ENCODE measurements around the gene CASK. TPM values are rescaled to one million over a fixed set of nuclear protein-coding genes. Genes with fewer than 3 reads are reported as not detected.
"Not testable (repeated sequence)": the region's sequence is repeated elsewhere in the genome, so short reads cannot be mapped to it uniquely, and the experiment has no call there.

Gene CASK
- total and polyA plus RNA-seq, 4 experiments from 2014 or later = 3.8 to 116 (median 68.6) TPM

- H3K4me1 ChIP-seq (ENCODE audit: insufficient read depth, low read length) = peaks cover 13% of the 10 kb centered on the region
- Mint-ChIP-seq H3K9me3 (no peaks in the 10 kb centered on the region), H3K27ac (no peak within 1 kb of the TSS), H3K4me3 (peak within 1 kb of the TSS in 4 of 8 donors; percentile 11 to 64 (median 34)), H3K36me3 (peaks cover 0 to 4% of the 10 kb centered on the region in 2 donors), H3K27me3 (no peaks in the 10 kb centered on the region), H3K4me1 (peaks cover 18 to 42% (median 25%) of the 10 kb centered on the region in 4 donors)
- intact Hi-C loops (cut with micrococcal nuclease) = no loop called here
- CTCF ChIA-PET (ENCODE audit: partially characterized antibody) = no interaction called here
- no peak within 1 kb of the TSS for H3K27ac ChIP-seq (ENCODE audit: low read depth, low read length)
- no peaks in the 10 kb centered on the region for H3K27me3 ChIP-seq (ENCODE audit: insufficient read depth, low read length)
- no peak within 1 kb of the TSS for H3K4me3 ChIP-seq (ENCODE audit: low read length in 2 of 2)
- POLR2A ChIA-PET (ENCODE audit: partially characterized antibody) = no interaction called here
- no peaks in the 10 kb centered on the region for H3K9me3 ChIP-seq (ENCODE audit: control insufficient read depth in 1 of 2, low read length in 2 of 2)
- no peaks in the 10 kb centered on the region for H3K36me3 ChIP-seq (ENCODE audit: insufficient read depth, low read length)
- DNase-seq = peak in 3 of 5 donors; percentile 2 to 8 (median 5)
Observed at GRCh38 chrX:41688835-41689234, 234.5 kb downstream of the CASK start, which contains the start of gene GPR34. TSS of gene GPR34 (plus strand) at chrX:41688973. CDS start at chrX:41695634, 6,661 bp downstream.

DNA sequence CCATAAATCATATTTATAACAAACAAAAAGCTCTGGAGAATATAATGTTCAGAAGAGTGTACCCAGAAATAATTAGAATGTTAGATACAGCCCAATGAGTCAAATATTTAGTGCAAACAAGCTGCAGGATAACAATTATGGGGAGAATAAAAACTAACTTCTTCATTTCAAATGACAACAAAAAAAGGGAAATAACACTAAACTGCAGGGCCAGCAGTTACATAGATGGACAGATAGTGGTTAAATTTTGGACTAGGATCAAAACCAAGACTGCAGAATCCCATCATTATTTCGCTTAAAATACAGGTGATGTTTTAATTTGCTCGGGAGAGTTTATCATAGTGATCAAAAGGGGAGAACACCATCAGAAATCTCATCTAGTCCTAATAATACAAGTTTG is 235.2 kb downstream of the CASK start:
- H3K27ac ChIP-seq (ENCODE audit: low read depth, low read length) = no peak overlapping the region
- Mint-ChIP-seq H3K4me1 (peaks cover 13 to 35% (median 21%) of the 10 kb centered on the region in 4 donors), H3K27me3 (no peaks in the 10 kb centered on the region), H3K4me3 (no peak overlapping the region), H3K36me3 (peaks cover 0 to 3% of the 10 kb centered on the region in 2 donors), H3K27ac (no peak overlapping the region), H3K9me3 (no peaks in the 10 kb centered on the region)
- POLR2A ChIA-PET (ENCODE audit: partially characterized antibody) = no interaction called here
- H3K27me3 ChIP-seq (ENCODE audit: insufficient read depth, low read length) = no peaks in the 10 kb centered on the region
- peaks cover 13% of the 10 kb centered on the region for H3K4me1 ChIP-seq (ENCODE audit: insufficient read depth, low read length)
- no peak overlapping the region for H3K4me3 ChIP-seq (ENCODE audit: low read length in 2 of 2)
- H3K9me3 ChIP-seq (ENCODE audit: control insufficient read depth in 1 of 2, low read length in 2 of 2) = no peaks in the 10 kb centered on the region
- no peak for DNase-seq
- H3K36me3 ChIP-seq (ENCODE audit: insufficient read depth, low read length) = no peaks in the 10 kb centered on the region
- intact Hi-C loops (cut with micrococcal nuclease) = no loop called here
- CTCF ChIA-PET (ENCODE audit: partially characterized antibody) = no interaction called here

- no peak overlapping the region for H3K27ac ChIP-seq (ENCODE audit: low read depth, low read length)
- no peaks in the 10 kb centered on the region for H3K27me3 ChIP-seq (ENCODE audit: insufficient read depth, low read length)
- H3K27me3 Mint-ChIP-seq = no peaks in the 10 kb centered on the region
- H3K4me1 ChIP-seq (ENCODE audit: insufficient read depth, low read length) = peaks cover 6% of the 10 kb centered on the region
- no peaks in the 10 kb centered on the region for H3K9me3 ChIP-seq (ENCODE audit: control insufficient read depth in 1 of 2, low read length in 2 of 2)
- no peaks in the 10 kb centered on the region for H3K9me3 Mint-ChIP-seq
- H3K4me3 ChIP-seq (ENCODE audit: low read length in 2 of 2) = no peak overlapping the region
- intact Hi-C loops (cut with micrococcal nuclease) = no loop called here
- H3K36me3 ChIP-seq (ENCODE audit: insufficient read depth, low read length) = no peaks in the 10 kb centered on the region
- no peak overlapping the region for H3K4me3 Mint-ChIP-seq
- H3K27ac Mint-ChIP-seq = no peak overlapping the region
- H3K36me3 Mint-ChIP-seq = peaks cover 0 to 3% of the 10 kb centered on the region in 2 donors
- ChIA-PET POLR2A (ENCODE audit: partially characterized antibody) (no interaction called here), CTCF (ENCODE audit: partially characterized antibody) (no interaction called here)
- H3K4me1 Mint-ChIP-seq = peaks cover 7 to 24% (median 14%) of the 10 kb centered on the region in 4 donors
- DNase-seq = no peak
Observed at GRCh38 chrX:41686788-41687187, 236.6 kb downstream of the CASK start.

DNA sequence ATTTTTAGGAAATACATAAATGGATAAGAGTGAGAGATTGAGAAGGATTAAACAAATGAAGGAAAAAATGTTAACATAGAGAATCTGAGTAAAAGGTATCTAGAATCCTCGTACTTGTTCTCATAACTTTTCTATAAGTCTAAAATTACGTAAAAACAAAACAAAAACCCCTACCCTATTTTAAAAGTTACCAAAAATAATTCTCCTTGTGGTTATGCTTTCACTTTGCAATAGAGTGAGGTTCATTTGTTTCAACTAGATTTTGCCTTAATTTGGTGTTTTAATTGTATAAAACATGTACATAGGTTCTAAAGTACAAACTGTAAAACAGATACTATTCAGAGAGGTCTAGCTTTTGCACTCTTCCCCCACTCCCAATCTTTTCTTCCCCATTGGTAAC is 238.4 kb downstream of the CASK start:
- intact Hi-C loops (cut with micrococcal nuclease) = no loop called here
- H3K27me3 ChIP-seq (ENCODE audit: insufficient read depth, low read length) = no peaks in the 10 kb centered on the region
- H3K9me3 Mint-ChIP-seq = no peaks in the 10 kb centered on the region
- H3K4me1 ChIP-seq (ENCODE audit: insufficient read depth, low read length) = no peaks in the 10 kb centered on the region
- H3K27ac ChIP-seq (ENCODE audit: low read depth, low read length) = no peak overlapping the region
- H3K36me3 Mint-ChIP-seq = peaks cover 3 to 5% of the 10 kb centered on the region in 2 donors
- H3K4me3 Mint-ChIP-seq = no peak overlapping the region
- peaks cover 4 to 16% (median 12%) of the 10 kb centered on the region in 4 donors for H3K4me1 Mint-ChIP-seq
- no peak for DNase-seq
- no peaks in the 10 kb centered on the region for H3K36me3 ChIP-seq (ENCODE audit: insufficient read depth, low read length)
- H3K27ac Mint-ChIP-seq = peak overlapping the region in 1 of 7 donors; percentile 15
- ChIA-PET CTCF (ENCODE audit: partially characterized antibody) (no interaction called here), POLR2A (ENCODE audit: partially characterized antibody) (no interaction called here)
- H3K27me3 Mint-ChIP-seq = no peaks in the 10 kb centered on the region
- H3K4me3 ChIP-seq (ENCODE audit: low read length in 2 of 2) = no peak overlapping the region
- no peaks in the 10 kb centered on the region for H3K9me3 ChIP-seq (ENCODE audit: control insufficient read depth in 1 of 2, low read length in 2 of 2)

- intact Hi-C loops (cut with micrococcal nuclease) = no loop called here
- H3K4me3 Mint-ChIP-seq = no peak overlapping the region
- H3K4me3 ChIP-seq (ENCODE audit: low read length in 2 of 2) = no peak overlapping the region
- H3K36me3 ChIP-seq (ENCODE audit: insufficient read depth, low read length) = no peaks in the 10 kb centered on the region
- no peaks in the 10 kb centered on the region for H3K27me3 ChIP-seq (ENCODE audit: insufficient read depth, low read length)
- POLR2A ChIA-PET (ENCODE audit: partially characterized antibody) = no interaction called here
- H3K27ac ChIP-seq (ENCODE audit: low read depth, low read length) = no peak overlapping the region
- H3K9me3 Mint-ChIP-seq = no peaks in the 10 kb centered on the region
- H3K4me1 Mint-ChIP-seq = peaks cover 4 to 12% (median 9%) of the 10 kb centered on the region in 4 donors
- H3K36me3 Mint-ChIP-seq = peaks cover 3 to 5% of the 10 kb centered on the region in 2 donors
- no peaks in the 10 kb centered on the region for H3K4me1 ChIP-seq (ENCODE audit: insufficient read depth, low read length)
- H3K9me3 ChIP-seq (ENCODE audit: control insufficient read depth in 1 of 2, low read length in 2 of 2) = no peaks in the 10 kb centered on the region
- CTCF ChIA-PET (ENCODE audit: partially characterized antibody) = no interaction called here
- H3K27me3 Mint-ChIP-seq = no peaks in the 10 kb centered on the region
- no peak overlapping the region for H3K27ac Mint-ChIP-seq
- DNase-seq = no peak
Observed at GRCh38 chrX:41684138-41684537, 239.2 kb downstream of the CASK start.

DNA sequence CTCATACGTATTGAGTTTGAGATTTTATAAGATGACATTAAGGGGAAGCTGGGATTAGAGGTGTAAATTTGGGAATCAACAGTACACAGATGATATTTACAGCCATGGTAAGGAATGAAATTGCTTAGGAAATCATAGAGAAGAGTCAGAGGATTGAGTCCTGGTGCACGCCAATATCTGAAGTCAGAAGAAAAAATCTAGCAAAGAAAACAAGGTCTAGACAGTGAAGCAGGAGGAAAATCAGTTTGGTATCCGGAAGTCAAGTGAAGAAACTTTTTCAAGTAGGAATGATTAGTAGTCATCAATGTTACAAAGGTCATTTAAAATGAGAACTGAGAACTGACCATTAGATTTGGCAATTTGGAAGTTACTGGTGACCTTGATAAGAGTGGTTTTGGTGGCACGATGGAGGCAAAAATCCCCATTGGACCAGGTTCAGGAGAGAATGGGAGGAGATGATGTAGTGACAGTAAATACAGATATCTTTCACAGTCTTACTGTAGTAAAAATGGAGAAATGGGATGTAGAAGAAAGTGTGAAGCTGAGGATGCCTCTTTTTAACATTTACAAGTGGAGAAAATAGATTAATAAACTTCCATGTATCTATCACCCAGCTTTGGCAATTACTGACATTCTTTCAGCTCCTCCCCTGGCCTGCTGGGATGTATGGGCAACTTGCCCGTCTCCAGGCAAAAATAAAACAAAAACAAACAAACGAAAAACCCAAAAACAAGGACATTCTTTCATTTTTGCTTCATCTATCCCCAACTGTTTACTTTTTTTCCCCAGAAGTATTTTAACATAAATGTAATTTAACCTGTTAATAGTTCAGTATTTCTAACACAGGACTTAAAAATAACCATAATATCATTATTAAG is 245.9 kb downstream of the CASK start:
- Mint-ChIP-seq H3K36me3 (peaks cover 7 to 15% of the 10 kb centered on the region in 2 donors), H3K4me1 (peaks cover 5 to 9% (median 7%) of the 10 kb centered on the region in 4 donors), H3K27me3 (no peaks in the 10 kb centered on the region), H3K27ac (no peak overlapping the region), H3K9me3 (peaks cover 0 to 4% (median 0%) of the 10 kb centered on the region in 8 donors), H3K4me3 (no peak overlapping the region)
- intact Hi-C loops (cut with micrococcal nuclease) = no loop called here
- Histone ChIP-seq H3K27ac (ENCODE audit: low read depth, low read length) (no peak overlapping the region), H3K4me3 (ENCODE audit: low read length in 2 of 2) (no peak overlapping the region), H3K27me3 (ENCODE audit: insufficient read depth, low read length) (no peaks in the 10 kb centered on the region), H3K4me1 (ENCODE audit: insufficient read depth, low read length) (no peaks in the 10 kb centered on the region), H3K9me3 (ENCODE audit: control insufficient read depth in 1 of 2, low read length in 2 of 2) (no peaks in the 10 kb centered on the region), H3K36me3 (ENCODE audit: insufficient read depth, low read length) (no peaks in the 10 kb centered on the region)
- POLR2A ChIA-PET (ENCODE audit: partially characterized antibody) = interaction anchor here (0.6 kb wide), 1 partner anchor 43 kb away, joined by 5 read pairs; no protein-coding TSS in a partner anchor
- DNase-seq = no peak
- CTCF ChIA-PET (ENCODE audit: partially characterized antibody) = interaction anchor here (1.0 kb wide), 1 partner anchor 10 kb away, joined by 3 read pairs; no protein-coding TSS in a partner anchor

GRCh38 chrX:41676361-41676760 is 247.0 kb downstream of the CASK start:
- not testable (repeated sequence) for H3K27ac Mint-ChIP-seq
- CTCF ChIA-PET (ENCODE audit: partially characterized antibody) = interaction anchor here (1.0 kb wide), 1 partner anchor 9 kb away, joined by 3 read pairs; no protein-coding TSS in a partner anchor

More at GRCh38 chrX:41676361-41676760, 247.0 kb downstream of the CASK start:
- H3K9me3 Mint-ChIP-seq; POLR2A ChIA-PET (ENCODE audit: partially characterized antibody); DNase-seq; intact Hi-C loops (cut with micrococcal nuclease); H3K4me1 ChIP-seq (ENCODE audit: insufficient read depth, low read length); H3K27ac ChIP-seq (ENCODE audit: low read depth, low read length); H3K27me3 ChIP-seq (ENCODE audit: insufficient read depth, low read length); H3K36me3 ChIP-seq (ENCODE audit: insufficient read depth, low read length); H3K4me3 Mint-ChIP-seq; H3K27me3 Mint-ChIP-seq; H3K9me3 ChIP-seq (ENCODE audit: control insufficient read depth in 1 of 2, low read length in 2 of 2); H3K4me3 ChIP-seq (ENCODE audit: low read length in 2 of 2): not testable (repeated sequence)
- Mint-ChIP-seq H3K4me1 (peaks cover 5 to 11% (median 7%) of the 10 kb centered on the region in 4 donors), H3K36me3 (peaks cover 9 to 16% of the 10 kb centered on the region in 2 donors)
